Measurements from ENCODE around the gene NPEPPS.
"Not testable (repeated sequence)": the region's sequence is repeated elsewhere in the genome, so short reads cannot be mapped to it uniquely, and the experiment has no call there.

The NPEPPS gene

GRCh38 chr17:47556108-47556507 is 25.2 kb downstream of the NPEPPS start:
- in situ Hi-C loops (cut with MboI; ENCODE audit: low sequenced_read_pairs): not testable (repeated sequence)

GRCh38 chr17:47560517-47561043 is 29.7 kb downstream of the NPEPPS start:
- in situ Hi-C loops (cut with MboI; ENCODE audit: low sequenced_read_pairs): not testable (repeated sequence)

- in situ Hi-C loops (cut with MboI; ENCODE audit: low sequenced_read_pairs): not testable (repeated sequence)
These were observed 30.9 kb downstream of the NPEPPS start for GRCh38 chr17:47561698-47562405.

GRCh38 chr17:47562406-47562705 is 31.4 kb downstream of the NPEPPS start:
- in situ Hi-C loops (cut with MboI; ENCODE audit: low sequenced_read_pairs): not testable (repeated sequence)

GRCh38 chr17:47567261-47567660 is 36.4 kb downstream of the NPEPPS start:
- in situ Hi-C loops (cut with MboI; ENCODE audit: low sequenced_read_pairs): not testable (repeated sequence)

- in situ Hi-C loops (cut with MboI; ENCODE audit: low sequenced_read_pairs): not testable (repeated sequence)
These were observed 41.7 kb downstream of the NPEPPS start for GRCh38 chr17:47572561-47572960.

GRCh38 chr17:47582416-47582815 is 51.5 kb downstream of the NPEPPS start:
- in situ Hi-C loops (cut with MboI; ENCODE audit: low sequenced_read_pairs): not testable (repeated sequence)

GRCh38 chr17:47586378-47587055 is 55.6 kb downstream of the NPEPPS start:
- in situ Hi-C loops (cut with MboI; ENCODE audit: low sequenced_read_pairs): not testable (repeated sequence)

- in situ Hi-C loops (cut with MboI; ENCODE audit: low sequenced_read_pairs): not testable (repeated sequence)
These were observed 62.6 kb downstream of the NPEPPS start for GRCh38 chr17:47593522-47593921.

- in situ Hi-C loops (cut with MboI; ENCODE audit: low sequenced_read_pairs): loop anchor here (25.0 kb wide), 1 partner anchor 242 kb away; no protein-coding TSS in a partner anchor
These were observed 73.1 kb downstream of the NPEPPS start for GRCh38 chr17:47603830-47604597.

GRCh38 chr17:47604598-47604927 is 73.7 kb downstream of the NPEPPS start:
- in situ Hi-C loops (cut with MboI; ENCODE audit: low sequenced_read_pairs): loop anchor here (25.0 kb wide), 1 partner anchor 242 kb away; no protein-coding TSS in a partner anchor

- in situ Hi-C loops (cut with MboI; ENCODE audit: low sequenced_read_pairs): loop anchor here (25.0 kb wide), 1 partner anchor 243 kb away; no protein-coding TSS in a partner anchor
These were observed 74.1 kb downstream of the NPEPPS start for GRCh38 chr17:47605011-47605410.

GRCh38 chr17:47607481-47607880 is 76.6 kb downstream of the NPEPPS start:
- in situ Hi-C loops (cut with MboI; ENCODE audit: low sequenced_read_pairs): loop anchor here (25.0 kb wide), 1 partner anchor 245 kb away; no protein-coding TSS in a partner anchor

- in situ Hi-C loops (cut with MboI; ENCODE audit: low sequenced_read_pairs): loop anchor here (10.0 to 25.0 kb wide), 3 partner anchors 117 to 377 kb away; no protein-coding TSS in a partner anchor
These were observed 80.8 kb downstream of the NPEPPS start for GRCh38 chr17:47611372-47612350.

GRCh38 chr17:47615766-47616424 is 85.0 kb downstream of the NPEPPS start:
- in situ Hi-C loops (cut with MboI; ENCODE audit: low sequenced_read_pairs): loop anchor here (10.0 to 25.0 kb wide), 3 partner anchors 121 to 381 kb away; no protein-coding TSS in a partner anchor

GRCh38 chr17:47618410-47618809 is 87.5 kb downstream of the NPEPPS start:
- in situ Hi-C loops (cut with MboI; ENCODE audit: low sequenced_read_pairs): loop anchor here (10.0 to 25.0 kb wide), 3 partner anchors 124 to 384 kb away; no protein-coding TSS in a partner anchor

- in situ Hi-C loops (cut with MboI; ENCODE audit: low sequenced_read_pairs): loop anchor here (25.0 kb wide), 1 partner anchor 258 kb away; no protein-coding TSS in a partner anchor
These were observed 89.8 kb downstream of the NPEPPS start for GRCh38 chr17:47620503-47621245.

Data from HL-60/S4 (cell line).